Progenitor cell of endocrine pancreas (in vitro differentiated cells): ENCODE measurements around the gene FNDC1. TPM values are rescaled to one million over a fixed set of nuclear protein-coding genes. Genes with fewer than 3 reads are reported as not detected.

Source experiments
- DNase-seq: peaks from one replicate; pipeline ENCODE4 v3.0.0; 2021; ENCODE audit warnings: low spot score; ENCODE audit not compliant: unreplicated experiment
- H3K27ac Mint-ChIP-seq: 2 replicates; pipeline ENCODE4 v1.8.0; 2021; ENCODE audit warnings: mild to moderate bottlenecking, moderate library complexity, mixed read lengths
- H3K27me3 Mint-ChIP-seq: 2 replicates; pipeline ENCODE4 v1.8.0; 2021; ENCODE audit warnings: mixed read lengths
- H3K36me3 Mint-ChIP-seq: 2 replicates; pipeline ENCODE4 v1.8.0; 2022; ENCODE audit warnings: mixed read lengths; ENCODE audit not compliant: insufficient read depth
- H3K4me1 Mint-ChIP-seq: 2 replicates; pipeline ENCODE4 v1.8.0; 2021; ENCODE audit warnings: low read depth, mixed read lengths
- H3K4me3 Mint-ChIP-seq: 2 replicates; pipeline ENCODE4 v1.8.0; 2021; ENCODE audit warnings: low read depth, mild to moderate bottlenecking, moderate library complexity, mixed read lengths
- H3K9me3 Mint-ChIP-seq: 2 replicates; pipeline ENCODE4 v1.8.0; 2021; ENCODE audit warnings: low read depth, mixed read lengths
- CTCF ChIP-seq: fragments of 200-600 bp; sonication (generic); IDR thresholded peaks from one replicate; pipeline ENCODE4 v1.5.0; 2021; ENCODE audit warnings: antibody characterized with exemption, mild to moderate bottlenecking; ENCODE audit not compliant: unreplicated experiment
- total RNA-seq: library from RNA; stranded (reverse); gene quantifications from 2 replicates; pipeline ENCODE4 v1.2.1, GENCODE V29; 2021

Gene FNDC1
- total RNA-seq, 1 donor from 2014 or later: 0.07 TPM

DNA sequence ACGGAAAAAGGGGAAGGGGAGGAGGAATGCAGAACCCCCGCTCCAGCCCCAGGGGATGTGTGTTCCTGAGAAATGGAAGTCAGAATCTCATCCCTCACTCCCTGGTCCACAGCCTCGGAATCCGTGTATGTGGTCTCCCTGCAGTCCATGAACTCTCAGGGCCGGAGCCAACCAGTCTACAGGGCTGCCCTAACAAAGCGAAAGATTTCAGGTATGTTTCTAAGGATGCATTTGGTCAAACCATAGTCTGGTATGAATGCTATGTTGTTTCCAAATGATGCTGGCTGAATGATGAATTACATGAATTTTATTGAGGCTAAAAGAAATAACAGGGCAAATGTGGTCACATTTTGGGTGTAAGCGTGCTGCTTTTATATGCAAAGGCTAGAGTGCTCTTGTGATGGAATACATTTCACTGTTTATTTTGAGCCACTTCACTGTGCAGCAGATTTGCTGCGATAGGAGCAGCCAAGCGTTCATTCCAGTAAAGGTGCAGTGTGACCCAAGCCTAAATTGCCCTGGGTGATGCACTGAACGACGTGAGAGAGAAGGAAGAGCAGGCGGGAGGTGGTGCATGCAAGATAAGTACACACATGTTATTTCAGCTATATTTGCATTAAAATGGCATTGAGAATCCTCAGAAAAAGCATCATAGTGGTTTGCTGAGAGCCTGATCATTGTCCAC, 52.4 kb downstream of the FNDC1 start:
- Mint-ChIP-seq H3K9me3 (no peaks in the 10 kb centered on the region), H3K27me3 (peaks cover 52% of the 10 kb centered on the region), H3K36me3 (no peaks in the 10 kb centered on the region), H3K4me3 (no peak overlapping the region), H3K4me1 (no peaks in the 10 kb centered on the region), H3K27ac (no peak overlapping the region)
- no peak for TF ChIP-seq CTCF
- DNase-seq: no peak

GRCh38 chr6:159224452-159224851, 55.3 kb downstream of the FNDC1 start:
- no peak for DNase-seq
- Mint-ChIP-seq H3K4me3 (no peak overlapping the region), H3K9me3 (no peaks in the 10 kb centered on the region), H3K27me3 (peaks cover 44% of the 10 kb centered on the region), H3K27ac (no peak overlapping the region), H3K4me1 (no peaks in the 10 kb centered on the region), H3K36me3 (no peaks in the 10 kb centered on the region)
- no peak for TF ChIP-seq CTCF

DNA sequence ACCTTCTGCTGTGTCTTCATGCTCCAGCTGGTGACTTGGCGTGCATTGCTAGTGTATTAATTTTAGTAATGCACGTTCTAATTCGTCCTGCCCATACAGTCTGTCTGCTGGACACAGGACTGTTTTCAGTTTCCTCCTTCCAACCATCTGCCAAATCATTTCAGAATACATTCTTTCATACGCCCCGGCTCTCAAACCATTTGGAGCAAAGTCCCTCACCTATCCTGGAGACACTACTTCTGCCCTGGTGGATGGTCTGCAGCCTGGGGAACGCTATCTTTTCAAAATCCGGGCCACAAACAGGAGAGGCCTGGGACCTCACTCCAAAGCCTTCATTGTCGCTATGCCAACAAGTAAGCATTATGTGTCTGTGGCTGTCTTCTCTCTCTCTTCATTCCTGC, 60.5 kb downstream of the FNDC1 start:
- Mint-ChIP-seq H3K36me3 (no peaks in the 10 kb centered on the region), H3K4me1 (no peaks in the 10 kb centered on the region), H3K27me3 (peaks cover 57% of the 10 kb centered on the region), H3K27ac (no peak overlapping the region), H3K9me3 (no peaks in the 10 kb centered on the region), H3K4me3 (no peak overlapping the region)
- TF ChIP-seq CTCF: no peak
- no peak for DNase-seq

DNA sequence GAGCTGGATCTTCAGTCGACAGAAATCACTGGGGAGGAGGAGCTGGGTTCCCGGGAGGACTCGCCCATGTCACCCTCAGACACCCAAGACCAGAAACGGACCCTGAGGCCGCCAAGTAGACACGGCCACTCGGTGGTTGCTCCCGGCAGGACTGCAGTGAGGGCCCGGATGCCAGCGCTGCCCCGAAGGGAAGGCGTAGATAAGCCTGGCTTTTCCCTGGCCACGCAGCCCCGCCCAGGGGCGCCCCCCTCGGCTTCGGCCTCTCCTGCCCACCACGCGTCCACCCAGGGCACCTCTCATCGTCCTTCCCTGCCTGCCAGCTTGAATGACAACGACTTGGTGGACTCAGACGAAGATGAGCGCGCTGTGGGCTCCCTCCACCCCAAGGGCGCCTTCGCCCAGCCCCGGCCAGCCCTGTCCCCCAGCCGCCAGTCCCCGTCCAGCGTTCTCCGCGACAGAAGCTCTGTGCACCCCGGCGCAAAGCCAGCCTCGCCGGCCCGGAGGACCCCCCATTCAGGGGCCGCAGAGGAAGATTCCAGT, 63.0 kb downstream of the FNDC1 start:
- no peak for TF ChIP-seq CTCF
- no peak for DNase-seq
- Mint-ChIP-seq H3K27ac (no peak overlapping the region), H3K9me3 (no peaks in the 10 kb centered on the region), H3K4me3 (no peak overlapping the region), H3K27me3 (peaks cover 70% of the 10 kb centered on the region), H3K4me1 (no peaks in the 10 kb centered on the region), H3K36me3 (no peaks in the 10 kb centered on the region)

- Mint-ChIP-seq H3K4me3 (no peak overlapping the region), H3K27ac (no peak overlapping the region), H3K27me3 (peaks cover 72% of the 10 kb centered on the region), H3K4me1 (no peaks in the 10 kb centered on the region), H3K36me3 (no peaks in the 10 kb centered on the region), H3K9me3 (no peaks in the 10 kb centered on the region)
- no peak for TF ChIP-seq CTCF
- DNase-seq: no peak
Measured at GRCh38 chr6:159232751-159233150, 63.6 kb downstream of the FNDC1 start.
